Globus pallidus (tissue), 1 donor: ENCODE results near the gene ATP10B.
A peak's percentile ranks its signal among the peaks of the same experiment; 100 is the strongest.
"Not testable (repeated sequence)": the region's sequence is repeated elsewhere in the genome, so short reads cannot be mapped to it uniquely, and the experiment has no call there.

Experiments used
- DNase-seq: peaks from one replicate; pipeline ENCODE4 v3.0.0-alpha.2; 2015; ENCODE audit warnings: low spot score

ATP10B gene

GRCh38 chr5:160760008-160760407, 92.0 kb downstream of the ATP10B start:
- DNase-seq = no peak

- no peak for DNase-seq
Measured at GRCh38 chr5:160757194-160757593, 94.8 kb downstream of the ATP10B start.

GRCh38 chr5:160750938-160751657, 100.9 kb downstream of the ATP10B start:
- DNase-seq = no peak

- no peak for DNase-seq
Measured at GRCh38 chr5:160749682-160750081, 102.3 kb downstream of the ATP10B start.

GRCh38 chr5:160749026-160749425, 103.0 kb downstream of the ATP10B start:
- DNase-seq = no peak

- DNase-seq = no peak
Measured at GRCh38 chr5:160747987-160748386, 104.0 kb downstream of the ATP10B start.

GRCh38 chr5:160747559-160747958, 104.5 kb downstream of the ATP10B start:
- DNase-seq = no peak

- no peak for DNase-seq
Measured at GRCh38 chr5:160744268-160745101, 107.5 kb downstream of the ATP10B start.

- no peak for DNase-seq
Measured at GRCh38 chr5:160743027-160743426, 109.0 kb downstream of the ATP10B start.

- DNase-seq = no peak
Measured at GRCh38 chr5:160742446-160742845, 109.6 kb downstream of the ATP10B start.

- DNase-seq = no peak
Measured at GRCh38 chr5:160727296-160727997, 124.6 kb downstream of the ATP10B start.

GRCh38 chr5:160726721-160727120, 125.3 kb downstream of the ATP10B start:
- DNase-seq = no peak

GRCh38 chr5:160720822-160721221, 131.2 kb downstream of the ATP10B start:
- DNase-seq = no peak

GRCh38 chr5:160715508-160715907, 136.5 kb downstream of the ATP10B start:
- DNase-seq = not testable (repeated sequence)

- DNase-seq = no peak
Measured at GRCh38 chr5:160703547-160704189, 148.3 kb downstream of the ATP10B start.

GRCh38 chr5:160702934-160703333, 149.1 kb downstream of the ATP10B start:
- DNase-seq = no peak

- DNase-seq = no peak
Measured at GRCh38 chr5:160702311-160702803, 149.7 kb downstream of the ATP10B start.

GRCh38 chr5:160701403-160701802, 150.6 kb downstream of the ATP10B start:
- DNase-seq = no peak

- peak; percentile 21 for DNase-seq
Measured at GRCh38 chr5:160699301-160699700, 152.7 kb downstream of the ATP10B start.

- peak; percentile 78 for DNase-seq
Measured at GRCh38 chr5:160697281-160697680, 154.7 kb downstream of the ATP10B start.

GRCh38 chr5:160694896-160695295, 157.1 kb downstream of the ATP10B start:
- no peak for DNase-seq
